Ovary (tissue), 9 donors: ENCODE measurements around the gene HIPK4. TPM values are rescaled to one million over a fixed set of nuclear protein-coding genes. Genes with fewer than 3 reads are reported as not detected.

Source experiments
- DNase-seq, 5 donors: peaks; one replicate each; pipeline ENCODE4 v3.0.0-alpha.2; 2019 to 2020
- H3K27ac ChIP-seq, 2 donors: fragments of 200-600 bp; one replicate each; pipeline versions ENCODE4 v1.5.1 to v1.8.0; 2019 to 2022
- H3K27me3 ChIP-seq: fragments of 200-600 bp; one replicate; pipeline ENCODE4 v1.8.0; 2022
- H3K36me3 ChIP-seq: fragments of 200-600 bp; sonication (generic); one replicate; pipeline ENCODE4 v1.5.1; 2019
- H3K4me1 ChIP-seq: one replicate; pipeline ENCODE4 v1.8.1; 2013; ENCODE audit warnings: mild to moderate bottlenecking, moderate library complexity; ENCODE audit not compliant: insufficient read depth
- H3K4me3 ChIP-seq: fragments of 200-600 bp; sonication (generic); one replicate; pipeline ENCODE4 v1.5.1; 2017
- H3K9me3 ChIP-seq, 2 donors: fragments of 200-600 bp in 1 of 2; sonication (generic) in 1 of 2; one replicate each; pipeline versions ENCODE4 v1.5.1 to v1.8.1; 2013 to 2019; ENCODE audit warnings: mild to moderate bottlenecking in 1 of 2, moderate library complexity in 1 of 2
- EP300 ChIP-seq: sonication (generic); formaldehyde crosslinking; IDR thresholded peaks from one replicate; pipeline ENCODE4 v1.6.1; 2017; ENCODE audit warnings: antibody characterized with exemption
- POLR2A ChIP-seq: fragments of 450-650 bp; IDR thresholded peaks from one replicate; pipeline ENCODE4 v1.6.1; 2017; ENCODE audit warnings: antibody characterized with exemption, mild to moderate bottlenecking, moderate library complexity
- WGBS, 3 donors: extraction: QIAGEN DNeasy Blood & Tissue Kit in 1 of 3; methylation state at CpG; one replicate each; pipeline versions ENCODE4 v1.1.5 to v1.1.7; 2013 to 2017; 5-methylcytosine and 5-hydroxymethylcytosine counted together
- intact Hi-C, 4 donors: fragments of 100-400 bp; cut with DNase I; formaldehyde crosslinking; loops; one replicate each; pipeline versions ENCODE4 v1.11.0 to v1.15.1; 2022 to 2023
- polyA plus RNA-seq, 2 donors: library from polyadenylated mRNA; stranded (reverse); fragments of 200-250 nt in 1 of 2; fragments of 350-450 nt in 1 of 2; fragmentation: Illumina TruSeq in 1 of 2; extraction: RNeasy Lipid Tissue Mini Kit (QIAGEN cat#74804) in 1 of 2; gene quantifications; one replicate each; pipeline ENCODE4 v1.2.3, GENCODE V29; 2013 to 2014
- total RNA-seq, 7 donors: library from RNA; depleted of rRNA in 2 of 7; stranded (reverse); fragments of >200 nt in 2 of 7; fragmentation: NEBNext Ultra II Directional in 3 of 7; extraction: Animal tissue kit (Norgen Biotek cat#: 25700) in 3 of 7; gene quantifications; one replicate each; pipeline versions ENCODE4 v1.1.0 to v1.2.4, GENCODE V29; 2016 to 2023
- TF ChIP-seq, protein P1 (sequence below), 3 donors: fragments of 450-650 bp in 2 of 3; fragments of 200-600 bp in 1 of 3; IDR thresholded peaks; one replicate each; pipeline versions ENCODE4 v1.5.1 to v1.8.0; 2016 to 2022; ENCODE audit warnings: antibody characterized with exemption in 3 of 3, mild to moderate bottlenecking in 1 of 3
- donor health status: DM: no; HTN: no; CAD: no; lungs with moderate emphysema.
- donor health status: DM: no; HTN: no; CAD: no.
- donor health status: Bipolar disorder and iron deficiency.
- donor health status: DM: yes; HTN: yes; CAD: no.
- donor health status: DM: no; HTN: no; CAD: no.
- donor health status: DM: yes; HTN: yes; CAD: no.

Gene HIPK4
- total and polyA plus RNA-seq, 9 donors = 0.11 to 0.35 (median 0.13) TPM; not detected in 4

DNA sequence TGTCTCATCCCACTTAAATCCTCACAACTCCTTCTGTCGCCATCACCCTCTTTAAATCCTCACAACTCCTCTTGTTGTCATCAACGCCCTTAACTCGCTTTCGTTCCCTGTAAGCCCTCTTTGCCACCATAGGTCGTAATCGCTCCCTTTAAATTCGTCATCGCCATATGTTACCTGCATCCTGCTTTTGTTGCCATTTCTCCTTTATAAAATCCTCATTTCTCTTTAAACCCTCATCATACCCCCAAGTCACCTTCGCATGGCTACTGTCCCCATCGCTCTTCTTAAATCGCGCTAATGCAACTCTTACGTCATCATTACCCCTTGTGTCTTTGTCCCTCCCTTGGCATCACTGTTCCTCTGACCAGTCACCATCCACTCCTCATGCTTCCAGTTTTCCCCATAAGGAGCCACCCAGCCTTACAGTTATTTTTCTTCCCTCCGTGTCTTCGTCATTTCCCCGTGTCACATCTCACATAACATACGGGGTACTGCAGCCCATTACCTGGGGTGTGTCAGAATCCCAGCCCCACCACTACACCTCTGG, 40.9 kb downstream of the HIPK4 start:
- H3K27ac ChIP-seq = peak overlapping the region in 1 of 2 donors; percentile 51
- H3K36me3 ChIP-seq = no peaks in the 10 kb centered on the region
- no peaks in the 10 kb centered on the region for H3K9me3 ChIP-seq
- H3K4me3 ChIP-seq = peak overlapping the region; percentile 94
- H3K27me3 ChIP-seq = no peaks in the 10 kb centered on the region
- no peak for TF ChIP-seq EP300
- no peak for TF ChIP-seq POLR2A
- TF ChIP-seq, protein P1, sequence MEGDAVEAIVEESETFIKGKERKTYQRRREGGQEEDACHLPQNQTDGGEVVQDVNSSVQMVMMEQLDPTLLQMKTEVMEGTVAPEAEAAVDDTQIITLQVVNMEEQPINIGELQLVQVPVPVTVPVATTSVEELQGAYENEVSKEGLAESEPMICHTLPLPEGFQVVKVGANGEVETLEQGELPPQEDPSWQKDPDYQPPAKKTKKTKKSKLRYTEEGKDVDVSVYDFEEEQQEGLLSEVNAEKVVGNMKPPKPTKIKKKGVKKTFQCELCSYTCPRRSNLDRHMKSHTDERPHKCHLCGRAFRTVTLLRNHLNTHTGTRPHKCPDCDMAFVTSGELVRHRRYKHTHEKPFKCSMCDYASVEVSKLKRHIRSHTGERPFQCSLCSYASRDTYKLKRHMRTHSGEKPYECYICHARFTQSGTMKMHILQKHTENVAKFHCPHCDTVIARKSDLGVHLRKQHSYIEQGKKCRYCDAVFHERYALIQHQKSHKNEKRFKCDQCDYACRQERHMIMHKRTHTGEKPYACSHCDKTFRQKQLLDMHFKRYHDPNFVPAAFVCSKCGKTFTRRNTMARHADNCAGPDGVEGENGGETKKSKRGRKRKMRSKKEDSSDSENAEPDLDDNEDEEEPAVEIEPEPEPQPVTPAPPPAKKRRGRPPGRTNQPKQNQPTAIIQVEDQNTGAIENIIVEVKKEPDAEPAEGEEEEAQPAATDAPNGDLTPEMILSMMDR (IDR thresholded peaks at IDR 0.05) = no peak
- peaks cover 7% of the 10 kb centered on the region for H3K4me1 ChIP-seq
- 9 to 13% (median 12%) methylated on average over 17 of the region's 17 CpGs for whole genome bisulfite sequencing, 3 donors
- DNase-seq = no peak
- intact Hi-C loops = no loop called here

GRCh38 chr19:40348125-40348913, 41.7 kb downstream of the HIPK4 start, which contains the start of the genes C19orf47 and PLD3:
Gene C19orf47, minus strand, starts transcription at chr19:40348397. Its CDS starts 6,540 bp downstream, at chr19:40341857.
Gene PLD3, plus strand, starts transcription at chr19:40348695. Its CDS starts 17,789 bp downstream, at chr19:40366484.
- no peaks in the 10 kb centered on the region for H3K36me3 ChIP-seq
- WGBS, 3 donors = 0 to 1% (median 0%) methylated on average over 41 to 77 of the region's 77 CpGs
- intact Hi-C loops = no loop called here
- no peaks in the 10 kb centered on the region for H3K9me3 ChIP-seq
- TF ChIP-seq, protein P1 (IDR thresholded peaks at IDR 0.05) = no peak
- TF ChIP-seq POLR2A (peak; percentile 86), EP300 (no peak)
- H3K27me3 ChIP-seq = no peaks in the 10 kb centered on the region
- H3K27ac ChIP-seq = peak within 1 kb of the TSS; percentile 28 to 51
- H3K4me1 ChIP-seq = peaks cover 7% of the 10 kb centered on the region
- peak within 1 kb of the TSS; percentile 94 for H3K4me3 ChIP-seq
- peak; percentile 98 to 99 (median 99) for DNase-seq

- WGBS, 3 donors = 81 to 84% (median 84%) methylated on average over 7 of the region's 7 CpGs
- Histone ChIP-seq H3K4me1 (peaks cover 6% of the 10 kb centered on the region), H3K27me3 (no peaks in the 10 kb centered on the region), H3K27ac (no peak overlapping the region), H3K36me3 (no peaks in the 10 kb centered on the region), H3K9me3 (no peaks in the 10 kb centered on the region), H3K4me3 (no peak overlapping the region)
- no peak for DNase-seq
- intact Hi-C loops = no loop called here
- TF ChIP-seq EP300 (no peak), POLR2A (no peak)
- TF ChIP-seq, protein P1 (IDR thresholded peaks at IDR 0.05) = no peak
Observed at GRCh38 chr19:40344422-40344821, 45.6 kb downstream of the HIPK4 start.

DNA sequence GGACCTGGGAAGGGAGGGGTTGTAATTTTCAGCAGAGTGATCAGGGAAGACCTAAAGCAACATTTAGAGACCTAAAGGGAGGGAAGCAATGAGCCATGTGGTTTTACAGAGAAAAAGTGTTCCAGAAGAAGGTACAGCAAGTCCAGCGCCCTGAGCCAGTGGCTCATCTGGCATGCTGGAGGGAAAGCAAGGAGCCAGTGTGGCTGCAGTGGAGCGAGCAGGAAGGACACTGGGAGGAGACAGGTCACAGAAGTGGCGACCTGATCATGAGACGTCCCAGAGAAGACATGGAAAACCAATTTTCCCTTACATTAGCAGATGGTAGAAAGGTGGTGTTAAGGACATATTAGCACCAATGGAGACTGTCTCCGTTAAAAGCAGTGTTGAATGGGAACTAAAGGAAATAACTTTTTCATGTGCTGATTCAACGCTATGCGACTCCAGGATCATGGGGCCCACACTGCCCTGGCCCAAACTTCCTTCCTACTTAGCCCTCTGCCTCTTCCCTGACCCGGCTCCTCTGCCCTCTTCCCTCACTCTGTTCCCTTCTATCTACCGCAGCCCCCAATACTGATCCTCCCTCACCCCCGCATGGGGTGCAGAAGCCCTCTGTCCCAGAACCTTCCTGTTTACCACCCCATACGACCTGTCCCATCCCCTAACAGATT, 47.2 kb downstream of the HIPK4 start:
- intact Hi-C loops = no loop called here
- no peaks in the 10 kb centered on the region for H3K27me3 ChIP-seq
- H3K4me3 ChIP-seq = no peak overlapping the region
- no peaks in the 10 kb centered on the region for H3K36me3 ChIP-seq
- TF ChIP-seq, protein P1 (IDR thresholded peaks at IDR 0.05) = no peak
- TF ChIP-seq POLR2A = no peak
- no peak for TF ChIP-seq EP300
- H3K4me1 ChIP-seq = peaks cover 2% of the 10 kb centered on the region
- WGBS, 3 donors = 88 to 90% (median 90%) methylated on average over 11 of the region's 11 CpGs
- no peak for DNase-seq
- H3K9me3 ChIP-seq = no peaks in the 10 kb centered on the region
- no peak overlapping the region for H3K27ac ChIP-seq
